HG02610 (cell line): Measurements from ENCODE around the gene CLNS1A.
"Not testable (repeated sequence)": the region's sequence is repeated elsewhere in the genome, so short reads cannot be mapped to it uniquely, and the experiment has no call there.

Source experiments
- ATAC-seq: cut with Tn5 transposase; IDR thresholded peaks from one replicate; pipeline ENCODE4 v1.9.1; 2021; ENCODE audit warnings: mild to moderate bottlenecking, moderate library complexity; ENCODE audit not compliant: unreplicated experiment

CLNS1A gene

GRCh38 chr11:77637345-77638165, at the start of gene CLNS1A:
Gene CLNS1A (minus strand): TSS chr11:77637794. CDS start chr11:77637714, 80 bp downstream.
- peak; percentile 95 for ATAC-seq

GRCh38 chr11:77687088-77687487, 49.5 kb upstream of the CLNS1A start:
- no peak for ATAC-seq

GRCh38 chr11:77677138-77677537, 39.5 kb upstream of the CLNS1A start:
- no peak for ATAC-seq

- ATAC-seq: no peak
Measured at GRCh38 chr11:77672264-77672663, 34.7 kb upstream of the CLNS1A start.

GRCh38 chr11:77669848-77670511, 32.4 kb upstream of the CLNS1A start:
- ATAC-seq: no peak

GRCh38 chr11:77668760-77669159, 31.2 kb upstream of the CLNS1A start:
- ATAC-seq: no peak

GRCh38 chr11:77665240-77665965, 27.8 kb upstream of the CLNS1A start:
- no peak for ATAC-seq

- no peak for ATAC-seq
Measured at GRCh38 chr11:77661670-77662069, 24.1 kb upstream of the CLNS1A start.

- ATAC-seq: no peak
Measured at GRCh38 chr11:77660947-77661346, 23.4 kb upstream of the CLNS1A start.

- ATAC-seq: no peak
Measured at GRCh38 chr11:77658213-77659013, 20.8 kb upstream of the CLNS1A start.

GRCh38 chr11:77656362-77656761, 18.8 kb upstream of the CLNS1A start:
- ATAC-seq: no peak

- ATAC-seq: no peak
Measured at GRCh38 chr11:77654770-77655434, 17.3 kb upstream of the CLNS1A start.

- no peak for ATAC-seq
Measured at GRCh38 chr11:77650123-77650522, 12.5 kb upstream of the CLNS1A start.

GRCh38 chr11:77647654-77648305, 10.2 kb upstream of the CLNS1A start:
- ATAC-seq: no peak

- no peak for ATAC-seq
Measured at GRCh38 chr11:77644887-77645286, 7.3 kb upstream of the CLNS1A start.

GRCh38 chr11:77642228-77642627, 4.6 kb upstream of the CLNS1A start:
- no peak for ATAC-seq

- ATAC-seq: no peak
Measured at GRCh38 chr11:77636731-77637344, 756 bp downstream of the CLNS1A start.

GRCh38 chr11:77633926-77634325, 3.7 kb downstream of the CLNS1A start:
- not testable (repeated sequence) for ATAC-seq

- ATAC-seq: no peak
Measured at GRCh38 chr11:77630157-77630710, 7.4 kb downstream of the CLNS1A start.
